NCI-H2227 (cell line): ENCODE data around the gene INMT.

Source experiments
- DNase-seq: peaks from one replicate; lab custom pipeline; 2025; ENCODE audit not compliant: unreplicated experiment; lab: John Stamatoyannopoulos, UW

The INMT gene

DNA sequence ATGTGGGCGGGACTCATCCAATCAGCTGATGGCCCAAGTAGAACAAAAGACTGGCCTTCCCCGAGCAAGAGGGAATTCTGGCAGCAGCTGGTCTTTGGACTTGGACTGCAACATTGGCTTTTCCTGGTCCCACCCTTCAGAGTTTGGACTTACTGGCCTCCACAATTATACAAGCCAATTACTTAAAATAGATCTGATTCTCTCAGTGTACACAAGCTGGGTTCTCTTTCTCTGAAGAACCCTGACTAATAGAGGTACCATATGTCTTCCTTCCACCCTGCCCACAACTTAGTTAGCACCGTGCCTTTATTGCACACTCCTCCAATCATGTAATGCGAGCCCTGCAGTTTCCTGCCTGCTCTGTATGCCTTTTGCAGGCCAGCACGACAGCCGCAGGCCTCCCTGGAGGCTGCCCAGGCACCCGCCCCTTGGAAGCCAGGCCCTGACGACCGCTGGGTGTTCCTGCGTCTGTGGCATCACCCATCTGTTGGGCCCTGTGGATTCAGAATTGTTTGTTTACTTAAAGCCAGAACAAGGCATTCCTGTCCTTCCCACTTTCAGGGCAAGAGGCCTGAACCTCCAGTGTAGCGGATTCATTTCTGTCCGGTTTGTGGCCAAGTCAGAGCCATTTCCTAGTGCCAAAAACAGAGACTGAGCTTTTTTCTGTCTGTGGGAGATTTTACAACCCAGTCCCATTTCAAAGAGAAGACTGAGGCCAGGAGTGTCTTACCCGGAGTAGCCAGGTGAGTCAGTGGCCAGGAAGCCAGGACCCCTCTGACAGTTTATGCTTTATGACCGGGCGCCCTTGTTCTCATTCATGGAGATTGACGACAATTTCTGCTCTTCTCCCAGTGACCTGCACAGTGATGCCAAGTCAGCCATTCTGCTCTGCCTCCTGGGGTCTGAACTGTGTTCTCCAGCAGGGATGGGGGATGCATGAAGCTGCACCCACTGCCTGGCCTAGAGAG, 968 bp upstream of the INMT start:
- DNase-seq, result no peak

DNA sequence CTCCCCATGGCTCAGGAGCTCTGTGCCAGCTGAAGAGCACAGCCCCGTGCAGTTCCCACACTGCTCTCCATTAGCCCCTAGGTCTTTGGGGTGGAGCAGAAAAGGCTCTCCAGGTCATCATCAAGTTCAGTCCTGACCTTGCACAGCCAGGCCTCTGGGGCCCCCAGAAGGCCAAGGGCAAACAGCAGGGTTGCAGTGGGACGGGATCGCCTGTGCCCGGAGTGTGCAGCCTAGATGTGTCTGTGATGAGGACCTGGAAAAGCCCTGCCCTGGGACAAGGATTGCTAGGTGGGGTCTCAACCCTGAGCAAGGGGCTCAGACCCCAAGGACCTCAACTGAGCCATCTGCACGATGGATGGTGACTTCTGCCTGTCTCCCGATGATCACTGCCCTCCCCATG, 549 bp downstream of the INMT start:
- DNase-seq, result no peak

DNA sequence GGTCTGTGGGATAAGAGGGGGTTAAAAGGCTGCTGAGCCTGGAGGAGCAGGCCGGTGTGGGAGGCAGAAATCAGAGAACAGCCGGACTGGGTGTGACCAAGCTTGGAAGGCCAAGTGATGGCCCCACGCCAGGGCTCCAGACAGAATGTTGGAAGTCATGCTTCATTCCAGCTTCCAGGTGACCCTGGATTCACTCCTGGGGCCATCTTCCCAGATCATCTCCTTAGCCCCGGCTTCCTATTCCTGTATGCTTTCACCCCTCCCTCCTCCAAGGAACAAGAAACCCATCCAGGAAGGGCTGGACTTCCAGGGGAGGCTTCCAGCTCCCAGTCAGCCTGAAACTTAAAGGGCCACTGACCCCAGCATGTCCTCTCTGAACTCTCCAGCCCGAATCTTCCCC, 1.0 kb downstream of the INMT start:
- no peak for DNase-seq

DNA sequence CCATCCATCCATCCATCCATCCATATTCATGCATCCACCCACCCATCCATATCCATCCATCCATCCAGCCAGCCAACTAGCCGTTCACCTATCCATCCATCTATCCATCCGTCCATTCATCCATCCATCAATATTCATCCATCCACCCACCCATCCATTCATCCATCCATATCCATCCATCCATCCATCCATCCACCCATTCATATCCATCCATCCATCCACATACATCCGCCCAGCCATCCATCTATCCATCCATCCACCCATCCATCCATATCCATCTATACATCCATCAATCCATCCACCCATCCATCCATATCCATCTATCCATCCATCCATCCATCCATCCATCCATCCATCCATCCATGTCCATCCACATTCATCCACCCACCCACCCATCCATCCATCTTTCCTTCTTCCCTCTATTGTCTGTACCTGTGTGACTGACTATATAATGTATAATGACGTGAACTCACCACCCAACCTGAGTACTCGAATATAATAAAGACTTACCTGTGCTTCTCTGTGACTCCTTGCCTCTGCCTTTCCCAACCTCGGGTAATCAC, 2.5 kb downstream of the INMT start:
- no peak for DNase-seq

DNA sequence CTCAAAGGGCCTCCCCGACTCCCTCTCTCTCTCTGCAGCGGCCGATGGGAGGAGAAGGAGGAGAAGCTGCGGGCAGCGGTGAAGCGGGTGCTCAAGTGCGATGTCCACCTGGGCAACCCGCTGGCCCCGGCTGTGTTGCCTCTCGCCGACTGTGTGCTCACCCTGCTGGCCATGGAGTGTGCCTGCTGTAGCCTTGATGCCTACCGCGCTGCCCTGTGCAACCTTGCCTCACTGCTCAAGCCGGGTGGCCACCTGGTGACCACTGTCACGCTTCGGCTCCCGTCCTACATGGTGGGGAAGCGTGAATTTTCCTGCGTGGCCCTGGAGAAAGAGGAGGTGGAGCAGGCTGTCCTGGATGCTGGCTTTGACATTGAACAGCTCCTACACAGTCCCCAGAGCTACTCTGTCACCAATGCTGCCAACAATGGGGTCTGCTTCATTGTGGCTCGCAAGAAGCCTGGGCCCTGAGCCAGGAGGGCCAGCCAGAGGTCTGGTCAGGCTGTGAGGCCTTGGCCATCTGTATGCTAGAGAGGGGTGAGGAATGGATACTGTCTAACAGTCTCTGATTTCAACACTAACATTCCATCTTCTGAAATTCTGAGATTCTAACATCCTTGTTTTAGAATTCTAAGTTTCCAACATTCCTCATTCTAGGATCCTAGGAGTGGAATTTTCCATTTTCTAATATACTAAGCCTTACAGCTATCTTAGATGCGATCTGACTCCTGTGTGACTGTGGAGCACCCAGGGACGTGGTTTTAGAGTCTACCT, 3.6 kb downstream of the INMT start:
- no peak for DNase-seq

DNA sequence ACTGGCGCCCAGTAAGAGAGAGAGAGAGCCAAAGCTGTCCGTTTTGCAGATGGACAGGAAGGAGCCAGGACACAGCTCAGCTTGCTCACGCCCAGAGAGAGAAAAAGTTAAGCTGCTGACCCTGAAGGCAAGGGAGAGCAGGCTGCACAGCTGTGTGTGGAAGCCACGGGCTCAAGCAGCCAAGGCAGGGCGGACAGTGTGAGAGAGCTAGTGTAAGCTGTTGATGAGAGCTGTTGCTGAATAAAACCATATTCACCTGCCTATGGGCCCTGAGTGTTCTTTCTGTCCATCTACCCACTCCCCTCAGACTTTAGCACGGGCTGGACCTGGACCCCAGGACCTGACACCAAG, 5.4 kb downstream of the INMT start:
- no peak for DNase-seq

DNA sequence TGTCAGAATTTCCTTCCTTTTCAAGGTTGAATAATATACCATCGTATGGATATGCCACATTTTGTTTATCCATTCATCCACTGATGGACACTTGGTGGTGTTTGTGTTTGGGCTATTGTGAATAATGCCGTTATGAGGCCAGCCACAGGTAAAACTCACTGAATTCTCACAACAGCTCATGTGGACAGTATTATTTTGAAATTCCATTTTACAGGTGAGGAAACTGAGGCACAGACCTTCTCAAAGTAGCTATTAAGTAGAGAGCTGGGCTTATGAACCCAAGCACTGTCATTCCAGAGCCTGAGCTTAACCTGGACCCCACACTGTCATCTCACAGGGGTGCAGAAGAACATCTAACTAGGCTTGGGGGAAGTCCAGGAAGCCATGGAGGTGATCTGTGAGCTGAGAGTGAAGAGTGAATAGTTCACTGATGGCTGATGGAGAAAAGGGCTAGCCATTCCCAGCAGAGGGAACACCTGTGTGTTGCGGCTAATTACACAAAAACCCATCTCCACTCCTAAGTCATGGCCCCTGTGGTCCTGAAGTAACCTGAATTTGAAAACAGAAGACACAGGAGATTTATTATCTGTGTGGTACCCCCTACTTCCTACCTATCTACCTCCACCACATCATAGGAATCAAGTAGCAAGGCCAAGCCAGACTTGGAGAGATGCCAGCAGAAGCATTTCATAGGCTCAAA, 8.7 kb downstream of the INMT start:
- DNase-seq, result no peak

DNA sequence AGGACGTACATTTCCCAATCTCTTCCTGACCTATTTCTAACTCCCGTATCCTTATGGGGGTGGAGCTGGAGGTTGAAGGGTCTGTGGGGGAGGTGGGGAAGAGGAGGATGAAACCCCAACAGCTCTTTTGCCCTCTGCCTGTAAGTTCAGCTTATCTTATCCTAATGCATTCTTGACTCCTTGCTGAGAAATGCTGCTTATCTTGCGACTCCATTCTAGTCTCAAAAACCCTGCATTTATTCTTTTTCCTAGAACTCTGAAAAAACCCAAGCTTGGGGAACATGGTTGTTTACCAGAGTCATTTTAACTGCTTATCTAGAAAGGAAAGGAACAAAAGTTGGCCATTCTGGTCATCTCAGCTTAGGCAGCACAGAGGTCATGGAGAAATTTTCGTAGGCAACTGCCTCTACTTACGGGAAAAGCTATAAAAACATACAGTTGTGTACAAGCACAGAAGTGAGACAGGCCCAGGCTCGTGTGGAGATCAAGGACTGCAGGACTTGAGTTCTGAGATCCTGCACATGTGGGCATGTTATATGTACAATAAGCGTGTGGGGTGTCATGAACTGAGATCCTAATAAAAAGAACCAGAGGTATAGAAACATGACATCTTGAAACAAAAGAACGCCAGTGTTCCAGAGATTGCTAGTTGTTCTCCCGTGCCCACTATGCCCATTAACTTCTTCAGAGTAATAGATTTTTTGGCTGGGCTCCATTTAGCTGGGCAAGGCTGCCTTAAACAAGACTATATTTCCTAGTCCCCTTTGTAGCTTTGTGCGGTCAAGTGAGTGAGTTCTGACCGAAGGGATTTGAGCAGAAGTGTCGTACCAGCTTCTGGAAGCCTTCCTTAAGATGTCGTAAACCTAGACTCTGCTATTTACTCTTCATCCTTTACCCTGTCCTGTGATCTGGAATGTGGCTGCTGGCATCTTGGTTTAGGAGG, 9.6 kb downstream of the INMT start:
- no peak for DNase-seq

DNA sequence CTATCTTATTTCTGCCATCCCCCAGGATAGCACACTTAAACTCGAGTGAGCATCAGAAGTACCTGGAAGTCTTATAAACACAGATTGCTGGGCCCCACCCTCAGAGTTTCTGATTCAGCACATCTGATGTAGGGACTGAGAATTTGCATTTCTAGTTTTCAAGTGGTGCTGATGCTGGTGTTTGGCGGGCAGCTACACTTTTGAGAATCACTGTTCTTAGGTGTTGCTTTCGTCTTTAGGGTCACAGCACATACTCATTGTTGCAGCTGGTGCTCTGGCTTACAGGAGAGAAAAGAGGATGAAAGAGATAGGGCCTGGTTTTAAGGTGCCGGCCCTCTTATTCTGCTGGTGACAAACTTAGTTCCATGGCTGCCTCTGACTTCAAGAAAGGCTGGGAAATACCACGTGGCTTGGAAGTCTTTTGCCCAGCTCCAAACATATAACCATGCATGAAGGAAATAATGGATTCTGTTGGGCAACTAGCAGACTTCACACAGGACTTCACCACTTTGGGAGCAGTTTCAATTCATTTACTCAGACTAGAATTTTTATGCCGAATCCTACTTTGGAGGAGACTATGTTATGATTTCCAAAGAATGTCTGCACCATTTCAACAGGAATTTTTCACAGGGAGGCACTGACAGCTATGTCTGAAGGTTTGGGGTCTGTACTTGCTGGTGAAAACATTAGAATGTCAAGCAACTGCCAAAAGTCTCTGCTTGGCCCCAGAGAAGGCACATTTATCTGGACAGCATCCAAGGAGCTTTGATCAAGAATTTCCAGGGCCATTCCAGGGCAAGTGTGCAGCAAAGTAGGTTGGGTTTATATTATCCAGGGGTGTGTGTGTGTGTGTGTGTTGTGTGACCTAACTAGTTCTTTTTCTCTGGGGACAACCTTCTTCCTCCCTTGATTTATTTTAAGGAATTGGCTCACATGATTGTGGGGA, 12.4 kb downstream of the INMT start:
- no peak for DNase-seq

DNA sequence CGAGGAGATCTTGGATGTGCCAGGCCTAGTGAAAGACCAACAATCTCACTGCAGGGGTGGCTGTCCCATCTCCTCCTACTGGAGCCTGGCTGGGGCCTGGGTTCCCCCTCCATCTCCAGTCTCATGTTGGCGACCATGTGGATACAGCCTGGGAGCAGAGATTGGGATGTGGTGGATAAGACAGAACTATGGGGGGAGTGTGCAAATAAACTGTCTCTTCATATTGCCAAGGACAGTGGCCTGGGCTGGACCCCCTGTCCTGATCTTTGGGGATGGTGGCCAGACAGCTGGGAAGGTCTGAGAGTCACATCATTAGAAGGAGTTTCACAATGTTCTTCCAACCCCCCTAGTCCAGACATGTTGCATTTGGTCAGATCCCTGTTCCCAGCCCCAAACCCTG, 13.5 kb downstream of the INMT start:
- DNase-seq, result no peak

DNA sequence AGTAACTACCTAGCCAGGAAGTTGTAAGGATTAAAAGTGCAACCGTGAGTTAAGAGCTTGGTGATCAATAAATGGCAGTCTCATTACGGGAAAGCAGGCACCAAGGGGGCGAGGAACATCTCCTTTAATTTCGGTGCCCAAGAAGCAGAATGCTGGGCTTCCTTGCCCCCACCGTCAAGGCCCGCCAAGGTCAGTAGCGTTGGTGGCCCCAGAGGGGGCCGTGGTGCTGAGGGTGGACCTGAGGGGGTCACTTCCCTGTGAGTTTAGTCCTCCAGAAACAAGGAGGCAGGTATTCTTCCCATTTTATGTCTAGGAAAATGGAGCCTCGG, 18.9 kb downstream of the INMT start:
- no peak for DNase-seq

DNA sequence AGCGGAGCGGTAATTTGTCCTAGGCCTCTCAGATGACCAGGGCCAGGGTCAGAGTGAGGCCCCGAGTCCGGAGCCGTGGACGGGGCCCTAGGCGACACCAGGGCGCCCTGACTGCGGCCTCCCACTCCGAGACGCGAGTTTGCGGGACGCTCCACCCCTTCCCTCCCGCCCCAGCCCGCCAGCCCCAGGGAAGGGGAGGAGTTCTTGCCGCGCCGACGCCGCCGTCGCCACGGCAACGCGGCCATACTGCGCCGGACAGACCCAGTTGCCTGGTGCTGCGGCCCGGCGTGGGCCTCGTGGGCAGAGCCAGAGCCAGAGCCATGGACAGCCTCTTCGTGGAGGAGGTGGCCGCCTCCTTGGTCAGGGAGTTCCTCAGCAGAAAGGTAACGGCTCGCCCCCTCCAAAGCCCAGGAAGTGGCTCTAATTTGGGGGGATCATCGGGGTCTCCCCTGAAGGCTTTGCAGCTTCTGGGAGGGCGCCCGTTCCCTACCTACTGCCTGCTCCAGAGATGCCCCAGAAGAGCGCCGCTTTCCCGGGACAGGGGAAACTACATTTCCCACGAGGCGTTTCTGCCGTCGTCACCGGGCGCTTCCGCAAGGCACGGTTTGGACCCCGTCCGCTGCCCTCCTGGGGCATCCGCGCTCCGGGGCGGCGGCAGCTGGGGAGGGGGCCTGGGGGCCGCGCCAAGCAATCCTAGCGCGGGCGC, 19.4 kb downstream of the INMT start, which contains the start of gene MINDY4:
Gene MINDY4 (plus strand): TSS at position 244 of the 706 bp plus-strand sequence. CDS start 77 bp downstream, at position 321.
- DNase-seq, result peak; percentile 88

DNA sequence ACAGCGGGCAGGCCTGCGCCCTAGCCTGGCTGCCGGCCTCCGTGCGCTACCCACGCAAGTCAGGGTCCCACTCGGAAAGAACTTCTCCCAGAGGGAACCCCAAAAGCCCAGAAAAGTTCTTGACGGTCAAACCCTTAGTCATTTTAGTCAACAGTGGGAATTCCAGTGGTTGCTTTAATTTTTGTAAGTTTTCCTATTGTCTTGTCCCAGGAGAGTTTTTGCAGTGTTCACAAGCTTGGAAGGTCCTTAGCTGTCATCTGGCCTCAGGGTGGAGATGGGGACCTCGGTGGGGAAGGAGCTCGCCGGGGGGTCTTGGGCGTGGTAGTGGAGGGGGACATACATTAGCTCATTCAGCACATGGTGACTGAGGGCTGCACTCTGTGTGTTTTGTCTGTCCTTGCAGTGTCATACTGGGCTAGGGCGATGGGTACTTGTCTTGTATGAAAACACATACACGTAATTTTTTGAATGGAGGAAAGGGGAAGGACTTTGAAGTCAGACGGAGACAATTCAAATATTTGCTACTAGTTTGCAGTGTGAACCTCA, 20.0 kb downstream of the INMT start:
- DNase-seq, result peak; percentile 3

DNA sequence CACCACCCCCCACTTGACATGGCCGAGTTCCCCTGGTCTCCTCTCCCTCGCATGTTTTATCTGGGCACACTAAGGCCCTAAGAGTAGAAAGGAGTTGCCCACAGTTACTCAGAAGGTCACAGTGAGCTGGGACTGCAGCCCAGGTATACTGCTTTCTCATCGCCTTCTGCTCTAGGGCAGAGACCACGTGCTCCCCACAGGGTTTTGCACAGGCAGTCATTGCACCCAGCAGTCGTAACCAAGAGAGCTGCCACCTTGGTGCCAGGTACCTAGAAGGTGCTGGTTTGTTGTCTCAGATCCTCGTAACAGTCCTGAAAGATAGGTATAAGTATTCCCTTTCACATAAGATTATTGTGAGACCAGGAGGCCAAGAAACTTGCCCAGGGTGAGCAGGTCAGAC, 21.0 kb downstream of the INMT start:
- DNase-seq, result no peak

DNA sequence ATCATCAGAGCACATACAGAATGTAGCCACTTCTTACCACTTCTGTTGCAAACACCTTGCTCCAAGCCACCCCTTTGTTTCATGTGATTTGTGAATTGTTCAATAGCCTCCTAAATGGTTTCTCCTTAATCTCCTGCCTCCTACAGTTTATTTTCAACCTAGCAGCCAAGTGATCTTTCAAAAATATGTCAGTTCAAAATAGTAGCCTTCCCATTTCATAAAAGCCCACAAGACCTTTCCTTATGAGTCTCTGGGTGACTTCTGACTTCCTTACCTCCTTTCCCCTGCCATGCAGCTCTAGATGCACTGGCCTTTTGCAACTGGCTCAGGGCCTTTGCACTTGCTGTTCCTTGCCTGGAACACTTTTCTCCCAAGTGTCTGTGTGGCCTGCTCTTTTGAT, 24.1 kb downstream of the INMT start:
- no peak for DNase-seq

DNA sequence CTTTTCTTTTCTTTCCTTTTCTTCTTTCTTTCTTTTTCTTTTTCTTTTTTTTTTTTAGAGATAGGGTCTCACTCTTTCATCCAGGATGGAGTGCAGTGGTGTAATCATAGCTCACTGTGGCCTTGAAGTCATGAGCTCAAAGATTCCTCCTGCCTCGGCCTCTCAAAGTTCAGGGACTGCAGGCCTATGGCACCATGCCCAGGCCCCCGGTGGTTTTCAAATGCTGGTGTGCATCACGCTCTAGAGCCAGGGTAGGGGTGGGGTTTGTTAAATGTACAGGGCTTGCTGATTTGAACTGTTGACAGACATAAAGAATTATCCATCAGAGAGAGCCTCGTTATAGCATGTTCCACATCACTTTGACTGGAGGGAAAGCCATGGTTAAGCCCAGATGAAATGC, 25.0 kb downstream of the INMT start:
- no peak for DNase-seq

DNA sequence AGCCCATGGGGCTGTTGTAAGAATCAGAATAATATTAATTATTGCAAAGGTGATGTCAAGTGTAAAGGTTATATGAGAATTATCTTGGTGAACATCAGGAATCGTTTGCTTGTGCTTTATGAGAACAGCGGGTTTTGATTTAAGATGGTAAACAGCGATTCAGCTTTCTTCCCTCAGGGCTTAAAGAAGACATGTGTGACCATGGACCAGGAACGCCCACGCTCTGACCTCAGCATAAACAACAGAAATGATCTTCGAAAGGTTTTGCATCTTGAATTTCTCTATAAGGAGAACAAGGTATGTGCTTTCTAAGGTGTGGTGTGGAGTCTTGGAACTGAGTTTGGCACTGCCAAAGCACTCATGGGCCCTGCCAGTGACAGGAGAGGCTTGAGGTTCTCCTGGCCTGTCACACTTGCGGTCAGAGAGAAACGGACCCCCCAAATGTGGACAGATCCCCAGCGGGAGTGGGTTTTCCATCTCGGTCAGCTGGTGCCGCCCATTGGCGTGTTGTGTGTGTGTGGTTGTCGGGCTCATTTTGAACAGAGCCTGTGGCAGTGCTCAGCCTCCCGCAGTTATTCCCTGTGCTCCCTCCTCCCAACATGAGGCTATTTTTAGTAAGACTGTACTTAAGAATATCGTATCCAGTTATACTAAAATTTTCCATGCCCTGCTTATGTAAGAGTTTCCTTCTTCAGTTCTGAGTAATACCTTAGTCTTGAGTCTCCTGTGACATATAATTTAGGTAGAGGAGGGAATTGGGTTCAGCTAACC, 26.5 kb downstream of the INMT start:
- DNase-seq, result no peak

DNA sequence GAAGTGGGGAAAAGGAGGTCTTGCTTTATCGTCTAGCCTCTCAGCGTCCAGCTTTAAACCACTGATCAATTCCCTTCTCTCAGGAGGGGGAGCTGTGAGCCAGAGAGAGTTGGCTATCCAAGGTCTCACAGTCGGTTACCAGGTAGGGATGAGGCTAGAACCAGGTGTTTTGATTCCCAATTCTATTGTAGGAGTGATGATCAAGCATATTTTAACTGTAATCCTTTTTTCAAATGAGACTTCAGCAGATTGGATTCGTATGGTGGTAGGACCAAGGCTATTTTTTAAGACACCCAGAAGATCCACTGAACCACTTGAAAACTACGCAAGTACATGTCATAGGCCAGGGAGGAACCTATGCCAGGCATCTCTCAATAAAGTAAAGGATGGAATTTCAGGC, 27.6 kb downstream of the INMT start:
- DNase-seq, result no peak
